CD4-positive, alpha-beta T cell (primary cell): ENCODE measurements around the gene PCCA. TPM values are rescaled to one million over a fixed set of nuclear protein-coding genes. Genes with fewer than 3 reads are reported as not detected.

ENCODE experiments used
- ATAC-seq: fragments of 200-7000 bp; cut with Tn5 transposase; one replicate; pipeline ENCODE4 v1.10.0; 2022; ENCODE audit warnings: mild to moderate bottlenecking; ENCODE audit not compliant: poor library complexity
- CTCF ChIA-PET: fragments of 350-600 bp; sonication (Branson Sonifier 250); formaldehyde crosslinking; loops from one replicate; lab custom pipeline; 2021; ENCODE audit warnings: antibody characterized with exemption, inconsistent platforms; lab: Charles Lee
- POLR2A ChIA-PET: fragments of 350-600 bp; sonication (Branson Sonifier 250); formaldehyde crosslinking; loops from one replicate; lab custom pipeline; 2021; ENCODE audit warnings: antibody characterized with exemption, inconsistent platforms; lab: Charles Lee
- DNase-seq, 14 experiments: peaks; one replicate each; pipeline ENCODE4 v3.0.0-alpha.2; 2013 to 2020; ENCODE audit warnings: mixed read lengths in 2 of 14
- H3K27ac ChIP-seq, 2 donors: one replicate each; pipeline versions ENCODE4 v1.5.1 to v1.7.0; 2013; ENCODE audit warnings: low read length in 2 of 2, low read depth in 1 of 2, mild to moderate bottlenecking in 1 of 2
- H3K27me3 ChIP-seq, 2 experiments: 1 replicate in 1 of 2; 2 replicates in 1 of 2; pipeline versions ENCODE4 v1.6.1 to v1.7.0; 2013; ENCODE audit warnings: low read length in 2 of 2, control low read depth in 1 of 2, mild to moderate bottlenecking in 1 of 2, moderate library complexity in 1 of 2; ENCODE audit not compliant: insufficient read depth in 2 of 2, control insufficient read depth in 1 of 2
- H3K36me3 ChIP-seq: one replicate; pipeline ENCODE4 v1.6.1; 2013; ENCODE audit warnings: low read length, control low read depth; ENCODE audit not compliant: insufficient read depth
- H3K4me1 ChIP-seq: one replicate; pipeline ENCODE4 v1.6.1; 2013; ENCODE audit warnings: low read length, control low read depth; ENCODE audit not compliant: insufficient read depth
- H3K4me3 ChIP-seq: one replicate; pipeline ENCODE4 v1.5.1; 2013; ENCODE audit warnings: mild to moderate bottlenecking, low read length, moderate library complexity
- H3K9me3 ChIP-seq, 2 experiments: 1 replicate in 1 of 2; 2 replicates in 1 of 2; pipeline versions ENCODE4 v1.6.1 to v1.7.0; 2013; ENCODE audit warnings: low read length in 2 of 2, mild to moderate bottlenecking in 2 of 2, control low read depth in 1 of 2, moderate library complexity in 1 of 2; ENCODE audit not compliant: control insufficient read depth in 1 of 2, insufficient read depth in 1 of 2
- H3K27ac Mint-ChIP-seq: one replicate; pipeline ENCODE4 v1.8.0; 2020; ENCODE audit warnings: mixed read lengths
- H3K27me3 Mint-ChIP-seq: one replicate; pipeline ENCODE4 v1.8.0; 2021; ENCODE audit warnings: mixed read lengths
- H3K36me3 Mint-ChIP-seq: one replicate; pipeline ENCODE4 v1.8.0; 2021; ENCODE audit warnings: low read depth, mixed read lengths
- H3K4me1 Mint-ChIP-seq: one replicate; pipeline ENCODE4 v1.8.0; 2021; ENCODE audit warnings: low read depth, mixed read lengths
- H3K4me3 Mint-ChIP-seq: one replicate; pipeline ENCODE4 v1.8.0; 2020; ENCODE audit warnings: mild to moderate bottlenecking, mixed read lengths
- H3K9me3 Mint-ChIP-seq: one replicate; pipeline ENCODE4 v1.8.0; 2020; ENCODE audit warnings: mixed read lengths
- intact Hi-C, 2 experiments: fragments of 100-400 bp; cut with DNase I in 1 of 2; cut with micrococcal nuclease in 1 of 2; formaldehyde crosslinking; loops; one replicate each; pipeline versions ENCODE4 v1.15.1 to v1.9.0; 2023 to 2025; cut with DNase I, micrococcal nuclease
- total RNA-seq, 174 experiments: library from RNA in 2 of 174; stranded (reverse) in 2 of 174; gene quantifications; one replicate each; pipeline ENCODE4 v1.2.3 and lab custom pipeline; 2021 to 2026
- TF ChIP-seq, protein P1 (sequence below): fragments of 200-600 bp; IDR thresholded peaks from one replicate; pipeline ENCODE4 v1.8.0; 2022; ENCODE audit warnings: antibody characterized with exemption, mild to moderate bottlenecking

Gene PCCA
- total RNA-seq, 2 experiments from 2014 or later, result 4.7 to 5.2 TPM

DNA sequence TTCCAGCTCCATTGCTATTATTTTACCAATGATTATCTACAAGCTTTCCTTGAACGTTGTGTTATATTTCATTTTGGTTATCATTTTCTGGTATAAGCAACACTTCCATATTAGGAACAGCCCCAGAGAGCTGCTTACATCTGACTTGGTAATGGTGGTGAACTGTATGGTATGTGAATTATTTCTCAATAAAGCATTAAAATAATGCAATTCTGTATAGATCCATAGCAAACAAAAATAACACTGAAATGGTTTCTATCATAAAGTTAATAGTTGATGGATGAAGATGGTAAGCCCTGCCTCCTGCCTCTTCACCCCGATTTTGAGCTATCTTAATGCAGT is 472.2 kb downstream of the PCCA start:
- ATAC-seq, result no peak
- Histone ChIP-seq H3K27me3 (no peaks in the 10 kb centered on the region), H3K4me3 (no peak overlapping the region), H3K36me3 (peaks cover 3% of the 10 kb centered on the region), H3K27ac (no peak overlapping the region), H3K4me1 (no peaks in the 10 kb centered on the region), H3K9me3 (peaks cover 0 to 5% of the 10 kb centered on the region in 2 experiments)
- ChIA-PET POLR2A (no interaction called here), CTCF (interaction anchor here (1.6 kb wide), 1 partner anchor 50 kb away, joined by 3 read pairs; no protein-coding TSS in a partner anchor)
- Mint-ChIP-seq H3K36me3 (peaks cover 6% of the 10 kb centered on the region), H3K27me3 (no peaks in the 10 kb centered on the region), H3K27ac (no peak overlapping the region), H3K9me3 (no peaks in the 10 kb centered on the region), H3K4me1 (no peaks in the 10 kb centered on the region), H3K4me3 (no peak overlapping the region)
- intact Hi-C loops, result no loop called here
- no peak for DNase-seq
- TF ChIP-seq, protein P1, sequence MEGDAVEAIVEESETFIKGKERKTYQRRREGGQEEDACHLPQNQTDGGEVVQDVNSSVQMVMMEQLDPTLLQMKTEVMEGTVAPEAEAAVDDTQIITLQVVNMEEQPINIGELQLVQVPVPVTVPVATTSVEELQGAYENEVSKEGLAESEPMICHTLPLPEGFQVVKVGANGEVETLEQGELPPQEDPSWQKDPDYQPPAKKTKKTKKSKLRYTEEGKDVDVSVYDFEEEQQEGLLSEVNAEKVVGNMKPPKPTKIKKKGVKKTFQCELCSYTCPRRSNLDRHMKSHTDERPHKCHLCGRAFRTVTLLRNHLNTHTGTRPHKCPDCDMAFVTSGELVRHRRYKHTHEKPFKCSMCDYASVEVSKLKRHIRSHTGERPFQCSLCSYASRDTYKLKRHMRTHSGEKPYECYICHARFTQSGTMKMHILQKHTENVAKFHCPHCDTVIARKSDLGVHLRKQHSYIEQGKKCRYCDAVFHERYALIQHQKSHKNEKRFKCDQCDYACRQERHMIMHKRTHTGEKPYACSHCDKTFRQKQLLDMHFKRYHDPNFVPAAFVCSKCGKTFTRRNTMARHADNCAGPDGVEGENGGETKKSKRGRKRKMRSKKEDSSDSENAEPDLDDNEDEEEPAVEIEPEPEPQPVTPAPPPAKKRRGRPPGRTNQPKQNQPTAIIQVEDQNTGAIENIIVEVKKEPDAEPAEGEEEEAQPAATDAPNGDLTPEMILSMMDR, result no peak

DNA sequence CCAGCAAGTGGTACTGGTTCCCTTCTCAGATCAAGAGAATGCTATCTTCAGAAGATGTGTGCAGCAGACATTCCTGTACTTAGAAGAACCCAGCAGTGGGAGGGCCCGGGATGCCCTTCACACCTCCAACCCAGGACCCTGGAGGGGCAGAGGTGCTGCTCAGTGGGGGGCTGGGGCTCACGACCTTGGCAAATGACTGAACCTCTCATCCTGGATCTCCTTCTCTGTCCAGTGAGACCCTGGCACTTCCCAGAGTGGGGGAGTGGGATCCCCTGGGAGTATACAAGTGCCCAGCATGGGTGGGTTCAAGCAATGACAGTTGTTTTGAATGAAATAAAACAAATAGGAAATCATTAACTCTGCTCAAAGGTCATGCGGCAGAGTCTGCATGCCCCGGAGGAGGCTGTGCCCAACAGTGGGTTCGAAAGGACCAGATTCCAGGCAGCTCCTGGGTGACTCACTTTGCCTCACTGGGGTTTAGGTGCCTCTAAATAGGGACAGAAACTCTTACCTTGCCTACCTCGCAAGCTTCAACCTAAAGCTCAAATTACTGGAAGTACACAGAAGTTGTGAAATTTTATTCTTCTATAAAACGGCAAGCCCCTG is 472.8 kb downstream of the PCCA start:
- ChIA-PET CTCF (interaction anchor here (1.6 kb wide), 1 partner anchor 49 kb away, joined by 3 read pairs; no protein-coding TSS in a partner anchor), POLR2A (no interaction called here)
- H3K27me3 ChIP-seq, result no peaks in the 10 kb centered on the region
- Mint-ChIP-seq H3K9me3 (no peaks in the 10 kb centered on the region), H3K27ac (no peak overlapping the region), H3K36me3 (peaks cover 6% of the 10 kb centered on the region), H3K27me3 (no peaks in the 10 kb centered on the region), H3K4me1 (no peaks in the 10 kb centered on the region), H3K4me3 (no peak overlapping the region)
- no peak for DNase-seq
- H3K36me3 ChIP-seq, result peaks cover 3% of the 10 kb centered on the region
- H3K9me3 ChIP-seq, result peaks cover 0 to 10% of the 10 kb centered on the region in 2 experiments
- TF ChIP-seq, protein P1, result no peak
- no peak overlapping the region for H3K27ac ChIP-seq
- H3K4me3 ChIP-seq, result no peak overlapping the region
- no peak for ATAC-seq
- intact Hi-C loops, result no loop called here
- no peaks in the 10 kb centered on the region for H3K4me1 ChIP-seq

DNA sequence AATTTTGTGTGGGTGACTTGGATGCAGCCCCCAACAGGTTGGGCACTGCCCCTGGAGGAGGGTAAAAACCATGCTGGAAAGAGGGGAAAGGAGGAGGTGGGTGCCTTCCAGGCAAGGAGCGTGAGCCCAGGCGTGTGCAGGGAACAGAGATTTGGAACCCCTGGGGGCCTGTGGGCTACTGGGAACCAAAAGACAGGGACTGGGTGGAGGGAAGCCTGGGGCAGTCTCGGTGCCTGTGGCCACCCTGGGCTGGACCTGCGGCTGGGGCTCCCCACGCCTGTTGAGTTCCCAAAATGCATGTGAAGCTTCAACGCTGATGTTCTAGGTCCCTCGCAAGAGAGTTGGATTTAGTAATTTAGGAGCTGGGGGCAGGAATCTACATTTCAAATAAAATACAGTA is 474.9 kb downstream of the PCCA start:
- no peaks in the 10 kb centered on the region for H3K9me3 Mint-ChIP-seq
- H3K27ac Mint-ChIP-seq, result no peak overlapping the region
- CTCF ChIA-PET, result no interaction called here
- Histone ChIP-seq H3K9me3 (peaks cover 0 to 10% of the 10 kb centered on the region in 2 experiments), H3K36me3 (no peaks in the 10 kb centered on the region), H3K4me1 (no peaks in the 10 kb centered on the region), H3K27ac (no peak overlapping the region), H3K4me3 (no peak overlapping the region), H3K27me3 (no peaks in the 10 kb centered on the region)
- H3K4me1 Mint-ChIP-seq, result no peaks in the 10 kb centered on the region
- TF ChIP-seq, protein P1, result no peak
- no peaks in the 10 kb centered on the region for H3K27me3 Mint-ChIP-seq
- intact Hi-C loops, result no loop called here
- ATAC-seq (no peak), DNase-seq (no peak)
- peaks cover 6% of the 10 kb centered on the region for H3K36me3 Mint-ChIP-seq
- H3K4me3 Mint-ChIP-seq, result no peak overlapping the region
- POLR2A ChIA-PET, result no interaction called here
